NOMO-1 (cell line): Measurements from ENCODE around the gene EVPLL.
"Not testable (repeated sequence)": the region's sequence is repeated elsewhere in the genome, so short reads cannot be mapped to it uniquely, and the experiment has no call there.

Source experiments
- DNase-seq, 2 experiments: peaks; one replicate each; lab custom pipeline; 2025; ENCODE audit not compliant: unreplicated experiment in 2 of 2; lab: John Stamatoyannopoulos, UW

Gene EVPLL

GRCh38 chr17:18377437-18378204, at the start of gene EVPLL:
Gene EVPLL, plus strand, starts transcription at chr17:18377778. Its CDS starts 3,160 bp downstream, at chr17:18380938.
- peak; percentile 63 to 79 for DNase-seq

- no peak for DNase-seq
Measured at GRCh38 chr17:18328643-18329204, 48.9 kb upstream of the EVPLL start.

- no peak for DNase-seq
Measured at GRCh38 chr17:18331879-18332278, 45.7 kb upstream of the EVPLL start.

- DNase-seq: no peak
Measured at GRCh38 chr17:18332909-18333489, 44.6 kb upstream of the EVPLL start.

GRCh38 chr17:18338158-18338557, 39.4 kb upstream of the EVPLL start:
- DNase-seq: not testable (repeated sequence)

- DNase-seq: no peak
Measured at GRCh38 chr17:18339933-18340332, 37.6 kb upstream of the EVPLL start.

GRCh38 chr17:18344021-18344420, 33.6 kb upstream of the EVPLL start:
- DNase-seq: no peak

GRCh38 chr17:18353541-18353940, 24.0 kb upstream of the EVPLL start:
- no peak for DNase-seq

- DNase-seq: peak; percentile 8 to 53
Measured at GRCh38 chr17:18356624-18357023, 21.0 kb upstream of the EVPLL start.

- no peak for DNase-seq
Measured at GRCh38 chr17:18360518-18360917, 17.1 kb upstream of the EVPLL start.

GRCh38 chr17:18361837-18362697, 15.5 kb upstream of the EVPLL start:
- DNase-seq: no peak

GRCh38 chr17:18362698-18363100, 14.9 kb upstream of the EVPLL start:
- no peak for DNase-seq

GRCh38 chr17:18363101-18364049, 14.2 kb upstream of the EVPLL start, which contains the start of gene SHMT1:
Gene SHMT1, minus strand, starts transcription at chr17:18363550. Its CDS starts 7,569 bp downstream, at chr17:18355981.
- peak; percentile 88 to 96 for DNase-seq

GRCh38 chr17:18364166-18364565, 13.4 kb upstream of the EVPLL start:
- no peak for DNase-seq

GRCh38 chr17:18368946-18369345, 8.6 kb upstream of the EVPLL start:
- no peak for DNase-seq

- DNase-seq: no peak
Measured at GRCh38 chr17:18370761-18371160, 6.8 kb upstream of the EVPLL start.

GRCh38 chr17:18371455-18371854, 6.1 kb upstream of the EVPLL start:
- no peak for DNase-seq

GRCh38 chr17:18373181-18373580, 4.4 kb upstream of the EVPLL start:
- DNase-seq: not testable (repeated sequence)

- DNase-seq: no peak
Measured at GRCh38 chr17:18374216-18374615, 3.4 kb upstream of the EVPLL start.

GRCh38 chr17:18378205-18378505, 577 bp downstream of the EVPLL start:
- DNase-seq: no peak
